ENCODE data around the gene DNAJC6.

DNAJC6 gene

DNA sequence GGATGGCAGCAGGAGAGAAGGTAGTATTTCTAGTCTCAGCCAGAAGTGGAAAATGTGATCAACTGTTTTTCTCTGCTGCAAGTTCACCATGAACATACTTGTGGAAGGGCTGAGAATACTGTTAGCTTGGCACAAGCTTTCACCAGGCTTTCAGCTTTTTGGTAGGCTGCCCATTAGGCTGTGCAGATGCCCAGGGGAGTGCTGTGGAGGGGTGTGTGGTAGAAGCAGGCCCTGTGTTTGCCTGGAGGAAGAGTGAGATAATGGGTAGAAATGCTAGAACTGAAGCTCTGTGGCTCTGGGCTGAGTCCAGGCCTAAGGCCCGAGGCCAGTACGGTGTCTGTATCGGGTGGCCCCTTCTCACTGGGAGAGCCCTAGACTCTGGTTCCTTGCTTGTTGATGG is 9.8 kb downstream of the DNAJC6 start:
- H3K4me3 Mint-ChIP-seq: no peak overlapping the region
- H3K4me1 Mint-ChIP-seq (ENCODE audit: low read depth): peaks cover 5% of the 10 kb centered on the region
- no peak for DNase-seq
- H3K27ac Mint-ChIP-seq: no peak overlapping the region
- H3K9me3 Mint-ChIP-seq: peaks cover 8% of the 10 kb centered on the region
- no peaks in the 10 kb centered on the region for H3K36me3 Mint-ChIP-seq (ENCODE audit: low read depth)
- H3K27me3 Mint-ChIP-seq: no peaks in the 10 kb centered on the region

DNA sequence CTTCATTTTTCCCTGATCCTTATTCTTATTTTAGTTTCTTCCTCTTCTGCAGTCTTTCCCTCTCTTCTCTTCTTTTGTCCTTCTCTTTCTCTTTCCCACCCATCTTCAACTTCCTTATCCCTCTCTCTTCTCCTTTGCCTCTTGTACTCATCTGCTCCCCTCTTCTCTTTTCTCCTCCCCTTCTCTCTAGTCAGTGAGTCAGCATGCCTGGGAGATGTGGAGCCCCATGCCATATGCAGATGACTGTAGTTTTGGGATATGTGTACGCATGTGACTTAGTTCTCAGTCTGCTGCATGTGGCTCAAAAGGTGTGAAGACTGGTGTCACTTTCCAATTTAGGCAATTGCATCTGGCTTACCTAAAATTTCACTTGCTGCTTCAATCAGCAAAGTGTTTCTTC is 10.4 kb downstream of the DNAJC6 start:
- Mint-ChIP-seq H3K4me1 (ENCODE audit: low read depth) (peaks cover 5% of the 10 kb centered on the region), H3K36me3 (ENCODE audit: low read depth) (no peaks in the 10 kb centered on the region), H3K9me3 (peaks cover 8% of the 10 kb centered on the region), H3K4me3 (no peak overlapping the region), H3K27me3 (no peaks in the 10 kb centered on the region), H3K27ac (no peak overlapping the region)
- DNase-seq: no peak

DNA sequence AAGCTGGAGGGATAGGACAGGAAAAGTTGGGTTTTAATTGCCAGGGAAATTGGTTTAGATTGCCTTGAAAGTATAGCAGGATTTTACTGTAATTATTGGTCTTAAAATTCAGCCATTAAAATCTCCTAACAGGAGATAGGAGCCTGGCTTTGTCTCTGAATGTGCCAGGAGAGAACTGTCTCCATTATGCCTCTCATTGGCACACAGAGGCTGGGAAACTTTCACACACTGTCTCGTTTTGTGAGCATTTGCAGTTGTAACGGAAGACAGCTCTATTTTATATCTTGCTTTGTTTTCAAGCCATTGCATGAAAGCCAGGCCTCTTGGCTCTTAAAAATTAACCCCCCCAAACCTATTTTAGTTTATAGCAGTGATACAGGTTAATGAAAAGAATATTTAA is 12.5 kb downstream of the DNAJC6 start:
- no peak for DNase-seq
- Mint-ChIP-seq H3K9me3 (peaks cover 8% of the 10 kb centered on the region), H3K27ac (no peak overlapping the region), H3K4me3 (no peak overlapping the region), H3K27me3 (no peaks in the 10 kb centered on the region), H3K4me1 (ENCODE audit: low read depth) (peaks cover 5% of the 10 kb centered on the region), H3K36me3 (ENCODE audit: low read depth) (no peaks in the 10 kb centered on the region)

DNA sequence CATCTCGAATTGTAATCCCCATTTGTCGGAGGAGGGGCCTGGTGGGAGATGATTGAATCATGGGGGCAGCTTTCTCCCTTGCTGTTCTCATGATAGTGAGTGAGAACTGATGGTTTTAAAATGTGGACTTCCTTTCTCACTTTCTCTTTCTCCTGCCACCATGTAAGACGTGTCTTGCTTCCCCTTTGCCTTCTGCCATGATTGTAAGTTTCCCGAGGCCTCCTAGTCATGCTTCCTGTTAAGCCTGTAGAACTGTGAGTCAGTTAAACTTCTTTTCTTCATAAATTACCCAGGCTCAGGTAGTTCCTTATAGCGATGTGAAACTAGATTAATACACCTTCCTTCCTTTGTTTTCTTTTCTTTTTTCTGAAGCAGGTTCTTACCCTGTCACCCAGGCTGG is 13.9 kb downstream of the DNAJC6 start:
- Mint-ChIP-seq H3K4me1 (ENCODE audit: low read depth) (peaks cover 5% of the 10 kb centered on the region), H3K4me3 (no peak overlapping the region), H3K27me3 (no peaks in the 10 kb centered on the region), H3K9me3 (peaks cover 8% of the 10 kb centered on the region), H3K36me3 (ENCODE audit: low read depth) (no peaks in the 10 kb centered on the region), H3K27ac (no peak overlapping the region)
- no peak for DNase-seq

DNA sequence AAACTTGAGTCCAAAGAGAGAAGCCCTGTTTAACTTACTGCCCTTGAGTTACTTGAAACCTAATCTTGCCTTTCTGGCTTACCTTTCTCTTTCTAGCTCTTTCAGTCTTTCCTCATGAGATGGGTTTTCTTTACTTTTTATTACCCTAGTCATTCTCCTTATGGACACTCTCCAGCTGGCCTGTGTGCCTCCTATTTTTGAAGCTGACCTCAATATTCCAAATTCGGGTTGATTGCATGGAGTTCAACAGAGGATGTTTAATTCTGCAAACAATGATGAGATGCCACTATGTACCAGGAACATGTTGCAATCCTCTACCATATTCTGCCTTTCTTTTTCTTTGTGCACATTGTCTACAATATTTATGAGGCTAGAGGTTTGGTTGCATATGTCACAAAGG is 20.7 kb downstream of the DNAJC6 start:
- no peaks in the 10 kb centered on the region for H3K9me3 Mint-ChIP-seq
- H3K4me3 Mint-ChIP-seq: no peak overlapping the region
- DNase-seq: no peak
- no peak overlapping the region for H3K27ac Mint-ChIP-seq
- H3K27me3 Mint-ChIP-seq: no peaks in the 10 kb centered on the region
- H3K4me1 Mint-ChIP-seq (ENCODE audit: low read depth): no peaks in the 10 kb centered on the region
- no peaks in the 10 kb centered on the region for H3K36me3 Mint-ChIP-seq (ENCODE audit: low read depth)

DNA sequence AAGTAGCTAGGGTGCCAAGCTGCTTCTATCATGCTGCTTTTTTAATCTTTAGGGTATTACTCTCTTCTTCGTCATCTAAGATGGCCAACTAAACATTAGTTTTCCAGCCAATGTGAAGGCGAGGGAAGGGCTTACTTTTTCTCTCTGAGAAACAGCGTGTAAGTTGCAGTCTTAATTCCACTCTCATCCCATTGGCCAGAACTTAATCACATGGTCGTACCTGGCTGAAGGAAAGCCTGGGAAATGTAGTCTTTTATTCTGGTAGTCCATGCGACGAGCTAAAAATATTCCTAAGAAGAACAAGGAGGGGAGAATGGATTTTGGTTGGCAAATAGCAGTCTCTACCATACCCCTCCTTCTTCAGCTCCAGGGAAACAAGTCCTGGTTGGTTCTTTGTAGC is 21.5 kb downstream of the DNAJC6 start:
- no peak for DNase-seq
- no peaks in the 10 kb centered on the region for H3K27me3 Mint-ChIP-seq
- no peaks in the 10 kb centered on the region for H3K36me3 Mint-ChIP-seq (ENCODE audit: low read depth)
- H3K4me3 Mint-ChIP-seq: no peak overlapping the region
- no peak overlapping the region for H3K27ac Mint-ChIP-seq
- no peaks in the 10 kb centered on the region for H3K9me3 Mint-ChIP-seq
- H3K4me1 Mint-ChIP-seq (ENCODE audit: low read depth): no peaks in the 10 kb centered on the region

DNA sequence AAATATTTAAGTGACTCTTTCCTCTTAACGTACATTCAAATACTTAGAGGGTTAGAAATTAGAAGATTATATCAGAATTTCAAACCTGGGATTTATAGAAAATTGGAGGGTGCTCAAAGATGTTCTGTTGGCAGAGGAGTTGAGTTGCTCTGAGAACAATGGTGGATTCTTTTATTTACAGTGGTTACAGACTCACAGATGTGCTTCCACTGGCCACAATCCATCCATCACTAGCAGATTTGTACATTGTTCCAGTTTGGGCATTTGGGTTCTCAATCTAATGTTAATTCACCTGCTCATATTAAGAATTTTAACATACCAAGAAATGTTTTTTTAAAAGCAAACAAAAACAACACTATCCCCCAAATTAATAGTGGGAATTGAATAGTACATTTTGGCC is 23.5 kb downstream of the DNAJC6 start:
- no peak overlapping the region for H3K27ac Mint-ChIP-seq
- H3K36me3 Mint-ChIP-seq (ENCODE audit: low read depth): no peaks in the 10 kb centered on the region
- no peak for DNase-seq
- no peak overlapping the region for H3K4me3 Mint-ChIP-seq
- no peaks in the 10 kb centered on the region for H3K9me3 Mint-ChIP-seq
- H3K27me3 Mint-ChIP-seq: no peaks in the 10 kb centered on the region
- H3K4me1 Mint-ChIP-seq (ENCODE audit: low read depth): no peaks in the 10 kb centered on the region

DNA sequence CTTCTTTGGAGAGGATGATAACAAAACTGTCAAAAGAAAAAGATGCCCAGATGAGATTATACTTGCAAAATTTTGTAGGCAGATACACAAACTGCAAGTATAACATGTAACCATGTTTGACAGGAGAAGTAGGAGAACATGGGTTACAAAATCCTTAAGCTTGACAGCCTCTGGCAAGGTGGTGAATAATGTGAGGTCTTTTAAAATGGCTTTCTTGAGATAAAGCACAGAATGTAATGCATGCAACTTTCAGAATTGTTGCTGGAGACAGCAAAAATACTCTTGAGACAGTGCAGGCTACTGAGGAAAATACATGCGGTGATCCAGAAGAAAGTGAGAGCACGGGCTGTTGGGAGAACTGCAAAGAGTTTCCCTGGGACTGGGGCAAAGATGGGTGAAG is 24.7 kb downstream of the DNAJC6 start:
- H3K27me3 Mint-ChIP-seq: no peaks in the 10 kb centered on the region
- H3K36me3 Mint-ChIP-seq (ENCODE audit: low read depth): no peaks in the 10 kb centered on the region
- no peaks in the 10 kb centered on the region for H3K4me1 Mint-ChIP-seq (ENCODE audit: low read depth)
- DNase-seq: no peak
- no peak overlapping the region for H3K27ac Mint-ChIP-seq
- H3K9me3 Mint-ChIP-seq: no peaks in the 10 kb centered on the region
- no peak overlapping the region for H3K4me3 Mint-ChIP-seq

DNA sequence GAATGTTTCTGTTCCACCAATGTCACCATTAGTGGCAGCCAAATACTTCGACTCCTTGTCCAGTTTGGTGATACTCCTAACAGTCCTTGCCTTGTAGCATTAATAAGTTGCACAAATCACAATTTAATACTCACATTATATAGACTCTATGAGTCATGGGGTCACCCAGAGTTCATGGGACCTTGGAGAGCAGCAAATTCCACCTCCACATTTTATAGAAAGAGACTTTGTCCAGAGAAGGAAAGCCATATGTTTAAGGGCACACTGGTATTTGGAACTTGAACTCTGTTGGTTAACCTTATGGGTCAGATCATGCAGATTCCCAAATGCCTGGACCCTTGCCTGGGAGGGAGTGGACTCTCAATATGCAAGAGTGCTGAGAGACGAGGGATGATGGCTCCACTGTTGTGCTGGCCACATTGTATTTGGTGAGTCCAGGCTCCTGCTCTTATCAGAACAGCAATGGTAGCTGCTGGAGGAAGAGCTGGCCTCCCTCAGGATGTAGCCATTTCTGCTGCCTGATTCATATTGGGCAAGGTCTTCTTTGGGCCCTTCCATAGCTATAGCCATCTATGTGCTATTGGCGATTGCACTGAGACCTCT is 30.6 kb downstream of the DNAJC6 start:
- Mint-ChIP-seq H3K4me1 (ENCODE audit: low read depth) (no peaks in the 10 kb centered on the region), H3K36me3 (ENCODE audit: low read depth) (no peaks in the 10 kb centered on the region), H3K27ac (no peak overlapping the region), H3K9me3 (no peaks in the 10 kb centered on the region), H3K4me3 (no peak overlapping the region), H3K27me3 (no peaks in the 10 kb centered on the region)
- no peak for DNase-seq

DNA sequence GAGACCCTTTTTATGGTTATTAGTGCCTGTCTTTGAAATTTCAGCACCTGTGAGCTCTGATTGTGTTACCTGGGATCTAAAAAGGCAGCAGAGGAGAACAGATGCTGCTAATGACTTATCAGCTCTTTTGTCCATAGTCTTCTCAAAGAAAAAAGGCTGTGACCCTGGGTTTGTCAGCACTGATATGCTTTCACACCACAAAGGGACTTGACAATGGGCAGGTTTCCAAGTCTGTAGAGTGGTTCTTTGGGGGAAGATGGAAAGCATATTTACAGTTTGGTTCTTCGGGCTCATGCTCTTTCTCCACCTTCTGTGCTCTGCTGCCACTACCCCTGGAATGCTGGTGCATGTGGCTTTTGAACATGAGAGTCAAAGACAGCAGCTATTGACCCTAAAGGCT is 32.0 kb downstream of the DNAJC6 start:
- Mint-ChIP-seq H3K36me3 (ENCODE audit: low read depth) (no peaks in the 10 kb centered on the region), H3K27me3 (no peaks in the 10 kb centered on the region), H3K4me3 (no peak overlapping the region), H3K27ac (no peak overlapping the region), H3K4me1 (ENCODE audit: low read depth) (no peaks in the 10 kb centered on the region), H3K9me3 (no peaks in the 10 kb centered on the region)
- DNase-seq: no peak

DNA sequence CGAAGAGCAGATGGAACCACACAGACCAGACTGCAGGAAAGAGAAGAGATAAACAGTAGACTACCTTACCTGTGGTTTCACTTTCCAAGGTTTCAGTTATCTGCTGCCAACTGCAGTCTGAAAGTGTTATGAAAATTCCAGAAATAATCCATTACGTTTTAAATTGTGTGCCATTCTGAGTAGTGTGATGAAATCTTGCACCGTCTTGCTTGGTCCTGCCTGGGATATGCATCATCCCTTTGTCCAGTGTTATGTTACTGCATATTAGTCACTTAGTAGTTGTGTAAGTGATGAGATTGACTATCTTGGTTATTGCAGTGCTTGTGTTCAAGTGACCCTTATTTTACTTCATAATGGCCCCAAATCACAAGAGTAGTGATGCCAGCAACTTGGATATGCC is 33.9 kb downstream of the DNAJC6 start:
- DNase-seq: no peak
- Mint-ChIP-seq H3K4me3 (no peak overlapping the region), H3K4me1 (ENCODE audit: low read depth) (no peaks in the 10 kb centered on the region), H3K36me3 (ENCODE audit: low read depth) (no peaks in the 10 kb centered on the region), H3K9me3 (no peaks in the 10 kb centered on the region), H3K27me3 (no peaks in the 10 kb centered on the region), H3K27ac (no peak overlapping the region)

DNA sequence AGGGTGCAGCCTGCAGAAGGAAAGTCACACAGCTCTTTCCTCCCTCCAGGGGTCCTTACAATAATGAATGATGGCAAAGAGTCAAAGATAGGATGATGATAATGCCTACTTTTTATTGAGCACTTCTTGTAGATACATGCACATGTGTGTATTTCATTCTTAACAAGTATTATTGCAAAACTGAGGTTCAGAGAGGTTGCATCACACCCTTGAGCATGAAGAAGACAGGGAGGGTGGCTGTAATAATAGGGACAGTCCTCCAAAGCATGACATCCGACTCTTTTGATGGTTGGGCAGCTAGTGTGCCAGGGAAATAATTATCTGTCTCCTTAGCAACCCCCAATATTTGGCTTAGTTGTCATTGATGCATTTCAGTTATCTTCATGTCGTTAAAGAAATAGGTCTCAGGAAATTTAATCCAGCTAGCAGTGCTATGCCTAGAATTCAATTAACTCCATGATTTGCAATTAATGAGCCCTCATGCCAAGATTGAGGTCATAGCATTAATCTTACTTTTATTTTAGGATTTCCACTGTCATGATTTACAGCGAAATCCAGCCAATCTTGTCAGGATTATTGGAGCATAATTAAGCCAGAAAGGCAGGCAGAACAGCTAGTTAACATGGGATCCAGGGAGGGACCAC is 35.0 kb downstream of the DNAJC6 start:
- Mint-ChIP-seq H3K36me3 (ENCODE audit: low read depth) (no peaks in the 10 kb centered on the region), H3K27ac (no peak overlapping the region), H3K9me3 (no peaks in the 10 kb centered on the region), H3K27me3 (no peaks in the 10 kb centered on the region), H3K4me1 (ENCODE audit: low read depth) (no peaks in the 10 kb centered on the region), H3K4me3 (no peak overlapping the region)
- DNase-seq: no peak

DNA sequence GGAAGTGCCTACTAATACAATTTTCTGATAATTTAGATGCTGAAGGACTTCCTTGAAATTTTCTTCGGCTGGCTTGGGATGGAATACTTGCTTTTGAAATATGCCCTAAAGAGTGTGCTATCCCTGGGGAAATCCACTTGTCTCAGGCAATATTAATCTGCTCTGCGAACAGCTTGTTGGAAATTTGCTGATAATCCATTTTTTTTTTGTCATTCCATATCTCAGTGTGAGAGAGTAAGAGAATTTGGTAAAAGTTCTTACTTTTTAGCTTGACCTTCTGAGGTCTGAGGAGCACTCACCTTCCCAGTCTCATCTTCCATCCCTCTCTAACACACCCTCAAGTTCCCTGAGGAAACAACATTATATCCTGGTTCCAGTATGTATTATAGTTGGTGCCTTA is 36.8 kb downstream of the DNAJC6 start:
- DNase-seq: no peak
- H3K4me1 Mint-ChIP-seq (ENCODE audit: low read depth): no peaks in the 10 kb centered on the region
- H3K27me3 Mint-ChIP-seq: no peaks in the 10 kb centered on the region
- H3K4me3 Mint-ChIP-seq: no peak overlapping the region
- H3K36me3 Mint-ChIP-seq (ENCODE audit: low read depth): no peaks in the 10 kb centered on the region
- no peaks in the 10 kb centered on the region for H3K9me3 Mint-ChIP-seq
- no peak overlapping the region for H3K27ac Mint-ChIP-seq

DNA sequence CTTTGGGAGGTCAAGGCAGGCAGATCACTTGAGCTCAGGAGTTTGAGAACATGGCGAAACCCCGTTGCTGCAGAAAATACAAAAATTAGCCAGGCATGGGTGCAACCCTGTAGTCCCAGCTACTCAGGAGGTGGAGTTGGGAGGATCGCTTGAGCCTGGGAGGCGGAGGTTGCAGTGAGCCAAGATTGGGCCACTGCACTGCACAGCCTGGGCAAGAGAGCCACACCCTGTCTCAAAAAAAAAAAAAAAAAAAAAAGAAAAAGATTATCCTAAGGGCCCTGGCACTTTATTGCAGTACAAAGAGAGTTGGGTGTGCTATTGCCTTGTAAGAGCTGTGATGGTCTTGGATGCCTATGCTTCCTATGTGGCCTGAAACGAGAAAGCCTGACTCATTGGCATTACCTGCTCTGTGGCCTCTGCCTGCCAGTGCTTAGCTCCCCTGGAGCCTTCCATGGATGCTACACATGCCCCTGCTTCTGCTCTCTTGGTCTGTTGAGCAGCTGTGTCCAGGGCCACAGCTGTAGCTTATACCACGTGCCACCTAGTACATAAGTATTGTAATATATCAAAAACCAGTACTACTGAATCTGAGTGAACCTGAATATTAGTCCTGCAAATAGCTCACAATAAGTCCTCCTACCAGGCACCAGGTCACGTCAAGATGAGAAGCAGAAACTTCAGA is 45.8 kb downstream of the DNAJC6 start:
- Mint-ChIP-seq H3K36me3 (ENCODE audit: low read depth) (no peaks in the 10 kb centered on the region), H3K27ac (no peak overlapping the region)

DNA sequence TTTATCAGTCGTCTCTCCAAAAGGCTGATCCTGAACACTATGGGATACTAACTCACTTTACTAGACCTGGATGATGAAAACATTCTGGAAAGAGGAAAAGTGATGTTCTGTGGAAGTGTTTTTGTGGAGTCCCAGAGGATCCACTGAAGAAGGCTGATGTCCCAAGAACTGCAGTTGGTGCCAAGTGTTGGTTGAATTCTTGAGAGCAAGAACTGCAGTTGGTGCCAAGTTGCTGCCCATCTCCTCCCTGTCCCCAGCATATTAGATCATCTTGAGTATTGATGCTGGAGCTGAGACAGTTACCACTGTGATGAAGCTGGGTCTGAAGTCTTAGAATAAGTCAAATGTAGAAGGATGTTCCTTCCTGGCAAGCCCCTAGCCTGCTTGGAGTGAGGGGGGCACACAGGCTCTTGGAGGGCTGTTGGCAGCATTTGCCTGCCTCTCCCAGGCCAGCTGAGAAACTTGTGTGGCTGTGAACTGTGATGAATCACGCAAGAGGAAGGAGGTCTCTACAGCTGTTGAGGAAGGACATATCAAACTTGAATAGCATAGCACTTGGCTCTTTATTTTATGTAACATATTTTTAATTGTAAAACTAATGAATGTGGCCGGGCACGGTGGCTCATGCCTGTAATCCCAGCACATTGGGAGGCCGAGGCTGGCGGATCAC is 48.1 kb downstream of the DNAJC6 start:
- H3K9me3 Mint-ChIP-seq: no peaks in the 10 kb centered on the region
- no peak overlapping the region for H3K4me3 Mint-ChIP-seq
- peaks cover 2% of the 10 kb centered on the region for H3K27me3 Mint-ChIP-seq
- no peak for DNase-seq
- H3K4me1 Mint-ChIP-seq (ENCODE audit: low read depth): no peaks in the 10 kb centered on the region
- no peaks in the 10 kb centered on the region for H3K36me3 Mint-ChIP-seq (ENCODE audit: low read depth)
- H3K27ac Mint-ChIP-seq: no peak overlapping the region

More for the DNA sequence above, 45.8 kb downstream of the DNAJC6 start:
- H3K27me3 Mint-ChIP-seq: peaks cover 2% of the 10 kb centered on the region
- DNase-seq: no peak
- H3K9me3 Mint-ChIP-seq: no peaks in the 10 kb centered on the region
- no peaks in the 10 kb centered on the region for H3K4me1 Mint-ChIP-seq (ENCODE audit: low read depth)
- H3K4me3 Mint-ChIP-seq: no peak overlapping the region

Measured in activated T-cell treated with anti-CD3 and anti-CD28 coated beads, Interleukin-2, amount 50 U/mL, for 24 hours (primary cell).